HL-60 (cell line): ENCODE measurements around the gene ANXA1.

ENCODE experiments used
- CTCF ChIP-seq: IDR thresholded peaks from one replicate; pipeline ENCODE4 v1.5.1; 2011; ENCODE audit warnings: low read length, control low read depth, inconsistent platforms; ENCODE audit not compliant: insufficient read depth
- POLR2AphosphoS5 ChIP-seq: IDR thresholded peaks from 2 replicates; pipeline ENCODE4 v1.6.1; 2012; ENCODE audit warnings: low read depth
- REST ChIP-seq: IDR thresholded peaks from 2 replicates; pipeline ENCODE4 v1.6.1; 2012; ENCODE audit warnings: low read depth; ENCODE audit not compliant: insufficient replicate concordance

GRCh38 chr9:73114058-73114457 lies 37.6 kb upstream of the ANXA1 start:
- no peak for TF ChIP-seq REST
- TF ChIP-seq POLR2AphosphoS5 = no peak
- no peak for TF ChIP-seq CTCF
